Ectodermal cell (in vitro differentiated cells): Measurements from ENCODE around the gene FAM149B1.
"Not testable (repeated sequence)": the region's sequence is repeated elsewhere in the genome, so short reads cannot be mapped to it uniquely, and the experiment has no call there.

Experiments used
- H3K27ac ChIP-seq: 2 replicates; pipeline ENCODE4 v1.7.0; 2013; ENCODE audit warnings: mild to moderate bottlenecking, low read depth, low read length; ENCODE audit not compliant: insufficient read depth, poor library complexity, severe bottlenecking
- H3K27me3 ChIP-seq: 2 replicates; pipeline ENCODE4 v1.7.0; 2013; ENCODE audit warnings: mild to moderate bottlenecking, low read length; ENCODE audit not compliant: insufficient read depth, control insufficient read depth, poor library complexity, severe bottlenecking
- H3K36me3 ChIP-seq: one replicate; pipeline ENCODE4 v1.7.0; 2013; ENCODE audit warnings: low read length; ENCODE audit not compliant: control insufficient read depth, insufficient read depth
- H3K4me1 ChIP-seq: one replicate; pipeline ENCODE4 v1.7.0; 2013; ENCODE audit warnings: low read length; ENCODE audit not compliant: control insufficient read depth, insufficient read depth
- H3K4me3 ChIP-seq: 2 replicates; pipeline ENCODE4 v1.7.0; 2013; ENCODE audit warnings: low read depth, low read length, control low read depth; ENCODE audit not compliant: insufficient read depth
- H3K9me3 ChIP-seq: 2 replicates; pipeline ENCODE4 v1.7.0; 2013; ENCODE audit warnings: mild to moderate bottlenecking, low read length, moderate library complexity; ENCODE audit not compliant: control insufficient read depth
- WGBS, 2 experiments: methylation state at CpG; one replicate each; pipeline ENCODE4 v1.1.7; 2013; ENCODE audit warnings: missing lambda C conversion rate in 2 of 2; 5-methylcytosine and 5-hydroxymethylcytosine counted together

The FAM149B1 gene

DNA sequence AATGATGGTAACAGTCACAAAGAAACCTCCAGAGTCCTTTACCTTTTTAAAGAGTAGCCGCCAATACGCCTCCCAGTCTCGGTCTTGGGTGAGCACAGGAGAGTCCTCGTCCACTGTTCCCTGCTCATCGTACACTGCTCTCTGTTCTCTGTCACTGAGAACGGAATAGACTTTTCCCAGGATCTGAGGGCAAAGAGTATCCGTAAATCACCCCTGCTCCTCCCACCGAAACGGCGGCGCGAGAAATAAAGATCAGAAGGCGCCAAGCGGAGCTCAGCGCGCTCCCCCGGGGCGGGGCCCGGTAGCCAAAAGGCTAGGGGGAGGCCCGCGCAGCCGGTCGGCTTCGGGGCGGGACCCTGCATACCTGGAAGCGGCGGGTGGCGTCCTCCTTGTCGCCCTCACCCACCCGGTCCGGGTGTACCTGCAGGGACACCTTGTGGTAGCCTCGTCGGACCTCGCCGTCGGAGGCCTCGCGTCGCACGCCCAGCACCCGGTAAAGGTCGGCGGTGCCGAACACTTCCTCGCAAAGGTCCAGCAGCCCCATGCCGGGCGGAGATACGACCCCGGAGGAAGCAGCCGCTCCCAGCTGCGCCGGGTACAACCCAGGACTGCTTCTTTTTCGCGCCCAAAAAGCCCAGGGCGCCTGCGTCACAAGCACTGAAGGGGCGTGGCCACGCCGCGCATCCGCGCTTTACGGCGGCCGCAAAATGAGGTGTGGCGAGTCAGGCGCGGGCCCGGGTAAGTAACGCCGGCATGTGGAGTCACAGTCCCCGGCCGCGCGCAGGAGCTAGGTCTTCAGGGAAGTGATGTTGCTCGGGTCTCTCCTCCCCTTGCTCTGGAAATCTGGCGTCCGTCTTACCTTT, 79.0 kb downstream of the FAM149B1 start, which contains the start of gene DNAJC9:
TSS of gene DNAJC9 (minus strand) at position 610 of the 863 bp plus-strand sequence. CDS start at position 544, 66 bp downstream.
- Histone ChIP-seq H3K4me1 (peaks cover 19% of the 10 kb centered on the region), H3K4me3 (peak within 1 kb of the TSS; percentile 95), H3K27ac (peak within 1 kb of the TSS; percentile 96), H3K9me3 (no peaks in the 10 kb centered on the region), H3K36me3 (peaks cover 24% of the 10 kb centered on the region), H3K27me3 (no peaks in the 10 kb centered on the region)
- WGBS, 2 experiments: 0% methylated on average over 78 of the region's 78 CpGs

DNA sequence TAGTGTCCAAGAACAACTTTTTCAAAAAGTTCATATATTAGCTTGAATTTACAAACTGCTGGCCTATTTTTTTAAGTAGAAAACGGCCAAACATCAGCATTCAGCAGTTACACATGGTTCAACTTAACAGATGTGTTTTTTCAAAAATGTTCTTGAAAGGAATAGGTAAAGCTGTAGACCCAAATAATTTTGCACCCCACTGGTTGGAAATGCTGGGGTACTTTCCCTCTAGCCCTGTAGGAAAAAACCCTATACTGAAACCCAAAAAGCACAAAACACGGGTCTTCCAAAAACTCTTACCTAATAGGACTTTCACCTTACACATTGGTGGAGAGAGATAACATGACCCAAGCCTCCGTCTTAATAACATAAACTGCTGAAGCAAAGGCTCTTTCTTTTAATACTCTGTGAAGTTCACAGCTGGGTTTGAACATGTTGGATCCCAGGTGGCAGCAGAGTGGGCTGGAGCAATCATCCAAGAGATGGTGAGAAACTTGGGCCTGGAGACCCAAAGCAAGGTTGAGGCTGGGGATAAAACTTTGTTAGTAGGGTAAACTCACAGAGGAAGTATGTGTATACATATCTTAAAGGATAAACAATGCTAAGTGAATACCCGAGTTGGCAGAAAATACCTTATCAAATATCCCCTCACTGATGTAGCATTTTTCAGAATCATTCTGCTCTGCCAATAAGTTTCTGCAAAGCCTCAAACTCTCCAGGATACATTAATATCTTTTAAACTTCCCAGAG, 79.8 kb downstream of the FAM149B1 start:
- H3K9me3 ChIP-seq: no peaks in the 10 kb centered on the region
- H3K4me3 ChIP-seq: peak overlapping the region; percentile 95
- peaks cover 19% of the 10 kb centered on the region for H3K4me1 ChIP-seq
- peaks cover 18% of the 10 kb centered on the region for H3K36me3 ChIP-seq
- no peak overlapping the region for H3K27ac ChIP-seq
- H3K27me3 ChIP-seq: no peaks in the 10 kb centered on the region
- 65 to 77% methylated on average over 4 of the region's 4 CpGs for whole genome bisulfite sequencing, 2 experiments

DNA sequence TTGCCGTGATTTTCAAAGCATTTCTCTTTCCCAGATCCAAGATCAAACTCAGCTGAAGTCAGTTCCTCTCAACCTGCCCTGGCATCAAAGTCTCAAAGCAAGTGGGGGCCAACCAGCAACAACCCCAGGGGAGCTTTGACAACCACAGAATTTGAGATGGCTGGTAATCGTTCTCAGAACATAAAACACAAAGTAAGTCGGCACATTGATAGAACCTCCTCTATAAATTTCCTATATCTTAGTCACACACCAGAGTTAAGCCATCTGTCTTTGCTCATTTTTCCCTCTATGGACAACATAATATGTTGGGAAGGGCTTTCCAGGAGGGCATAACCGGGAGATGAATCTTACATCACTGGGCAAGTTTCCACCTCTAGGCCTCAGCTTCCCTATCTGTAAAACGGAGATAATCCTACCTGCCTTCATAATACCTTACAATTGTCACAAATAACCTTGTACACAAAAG, 80.4 kb downstream of the FAM149B1 start:
- H3K9me3 ChIP-seq: no peaks in the 10 kb centered on the region
- peaks cover 19% of the 10 kb centered on the region for H3K4me1 ChIP-seq
- H3K27ac ChIP-seq: no peak overlapping the region
- H3K27me3 ChIP-seq: no peaks in the 10 kb centered on the region
- no peak overlapping the region for H3K4me3 ChIP-seq
- H3K36me3 ChIP-seq: peaks cover 18% of the 10 kb centered on the region
- 87 to 94% methylated on average over 5 of the region's 5 CpGs for WGBS, 2 experiments

DNA sequence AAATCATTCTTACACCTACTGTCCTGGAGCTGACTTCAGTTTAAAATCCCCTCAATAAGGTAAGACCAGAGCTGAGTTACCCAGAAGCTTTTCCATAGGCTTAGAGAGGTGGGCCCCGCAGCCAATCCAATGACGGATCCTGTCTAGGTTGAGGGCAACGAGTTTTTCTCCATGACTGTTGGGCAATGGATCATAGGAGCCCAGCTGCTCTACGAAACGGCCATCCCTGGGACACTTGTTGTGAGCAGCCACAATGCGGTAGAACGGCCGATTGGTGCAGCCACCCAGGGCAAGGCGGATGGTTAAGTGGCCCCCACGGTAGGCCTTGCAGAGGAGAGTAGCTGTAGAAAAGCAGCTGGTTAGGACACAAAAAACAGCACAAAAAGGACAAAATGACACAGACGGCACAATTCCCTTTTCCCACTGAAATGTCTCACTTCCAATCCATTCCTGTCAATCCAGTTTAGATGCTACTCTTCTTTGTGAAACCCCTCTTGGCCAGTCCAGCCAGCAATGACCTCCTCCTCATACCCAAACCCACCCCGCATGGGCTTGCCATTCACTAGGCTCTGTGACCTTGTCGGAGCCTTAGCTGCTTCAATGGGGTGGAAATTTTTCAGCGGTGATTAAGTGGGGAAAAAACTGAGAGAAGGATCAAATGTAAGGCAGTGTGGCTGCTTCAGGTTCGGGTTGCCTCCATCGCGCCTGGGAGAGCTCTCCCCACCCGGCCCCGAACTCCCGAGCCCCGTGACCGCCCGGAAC, 83.9 kb downstream of the FAM149B1 start:
- Histone ChIP-seq H3K9me3 (no peaks in the 10 kb centered on the region), H3K4me1 (peaks cover 7% of the 10 kb centered on the region), H3K36me3 (peaks cover 12% of the 10 kb centered on the region), H3K27me3 (no peaks in the 10 kb centered on the region), H3K27ac (peak overlapping the region; percentile 44), H3K4me3 (peak overlapping the region; percentile 57)
- 19 to 20% methylated on average over 23 of the region's 23 CpGs for WGBS, 2 experiments

DNA sequence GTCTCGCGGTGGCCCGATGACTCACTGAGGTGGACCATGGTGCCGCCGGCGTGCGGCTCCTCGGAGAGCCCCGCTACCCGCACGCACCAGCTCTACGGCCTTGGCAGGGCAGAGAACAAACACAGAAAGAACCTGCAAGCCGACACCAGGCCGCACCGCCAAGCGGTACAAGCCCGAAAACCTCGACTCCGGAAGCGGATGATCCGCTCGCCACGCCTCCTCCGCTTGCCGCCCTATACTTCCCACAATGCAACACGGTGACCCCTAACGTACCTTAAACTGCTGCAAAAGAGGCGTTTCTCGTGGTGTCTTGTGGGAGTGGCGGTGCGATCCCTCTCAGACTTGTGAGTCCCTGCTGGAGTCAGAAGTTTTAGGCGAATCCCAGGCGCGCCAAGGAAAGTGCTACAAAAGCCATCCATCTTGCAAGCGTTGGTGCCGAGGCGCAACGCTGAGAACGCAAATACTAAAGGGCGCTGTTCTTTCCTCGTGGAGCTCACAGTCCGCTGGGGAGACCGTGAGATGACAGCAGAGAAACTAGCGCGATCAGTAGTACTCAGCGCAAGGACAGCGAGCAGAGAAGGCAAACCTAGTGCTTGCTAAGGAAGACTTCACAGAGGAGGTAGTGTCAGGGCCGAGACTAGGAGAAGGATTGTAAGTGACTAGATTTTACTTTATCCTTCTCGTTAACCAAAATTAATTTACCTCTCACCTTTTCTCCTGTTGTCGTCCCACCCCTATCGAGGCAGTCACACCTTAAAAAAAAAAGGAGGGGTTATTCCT, 84.7 kb downstream of the FAM149B1 start, which contains the start of gene MRPS16:
TSS of gene MRPS16 (minus strand) at position 200 of the 780 bp plus-strand sequence. CDS start at position 38, 162 bp downstream.
- peak within 1 kb of the TSS; percentile 57 for H3K4me3 ChIP-seq
- peak within 1 kb of the TSS; percentile 88 for H3K27ac ChIP-seq
- no peaks in the 10 kb centered on the region for H3K27me3 ChIP-seq
- 0% methylated on average over 48 to 51 of the region's 51 CpGs for WGBS, 2 experiments
- H3K9me3 ChIP-seq: no peaks in the 10 kb centered on the region
- peaks cover 7% of the 10 kb centered on the region for H3K4me1 ChIP-seq
- H3K36me3 ChIP-seq: peaks cover 12% of the 10 kb centered on the region

DNA sequence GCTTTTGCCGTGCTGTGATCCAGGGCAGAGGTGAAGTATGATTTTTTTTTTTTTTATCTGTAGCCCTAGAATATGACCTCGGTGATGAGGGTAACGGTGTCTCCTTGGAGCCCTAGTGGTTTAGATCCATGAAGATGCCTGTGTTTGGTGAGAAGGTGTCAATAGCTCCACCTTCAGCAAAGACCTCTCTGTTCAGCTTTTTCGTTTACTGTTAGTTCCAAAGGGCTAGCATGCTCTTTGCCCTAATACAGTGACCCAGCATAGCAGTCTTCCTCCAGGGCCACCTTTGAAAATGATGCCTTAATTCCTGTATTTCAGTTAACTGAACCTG, 85.3 kb downstream of the FAM149B1 start:
- Histone ChIP-seq H3K4me1 (peaks cover 7% of the 10 kb centered on the region), H3K4me3 (peak overlapping the region; percentile 57), H3K36me3 (peaks cover 12% of the 10 kb centered on the region), H3K9me3 (no peaks in the 10 kb centered on the region), H3K27ac (peak overlapping the region; percentile 88), H3K27me3 (no peaks in the 10 kb centered on the region)
- WGBS, 2 experiments: 1 to 3% methylated on average over 4 of the region's 4 CpGs

DNA sequence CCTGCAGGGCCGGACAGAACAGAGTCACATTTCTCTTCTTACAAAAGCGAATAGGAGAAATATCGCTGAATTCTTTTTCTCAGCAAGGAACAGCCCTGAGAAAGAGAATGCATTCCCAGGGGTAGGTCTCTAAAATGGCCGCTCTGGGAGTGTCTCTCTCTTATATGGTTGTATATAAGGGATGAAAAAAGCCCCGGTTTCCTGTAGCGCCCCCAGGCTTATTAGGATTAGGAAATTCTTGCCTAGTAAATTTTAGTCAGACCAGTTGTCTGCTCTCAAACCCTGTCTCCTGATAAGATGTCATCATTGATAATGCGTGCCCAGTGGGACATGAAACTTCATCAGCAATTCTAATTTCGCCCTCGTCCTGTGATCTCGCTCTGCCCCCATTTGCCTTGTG, 90.7 kb downstream of the FAM149B1 start:
- not testable (repeated sequence) for H3K27me3 ChIP-seq, H3K9me3 ChIP-seq, H3K4me3 ChIP-seq, H3K27ac ChIP-seq, H3K4me1 ChIP-seq, H3K36me3 ChIP-seq
- 95 to 97% methylated on average over 10 of the region's 10 CpGs for WGBS, 2 experiments

DNA sequence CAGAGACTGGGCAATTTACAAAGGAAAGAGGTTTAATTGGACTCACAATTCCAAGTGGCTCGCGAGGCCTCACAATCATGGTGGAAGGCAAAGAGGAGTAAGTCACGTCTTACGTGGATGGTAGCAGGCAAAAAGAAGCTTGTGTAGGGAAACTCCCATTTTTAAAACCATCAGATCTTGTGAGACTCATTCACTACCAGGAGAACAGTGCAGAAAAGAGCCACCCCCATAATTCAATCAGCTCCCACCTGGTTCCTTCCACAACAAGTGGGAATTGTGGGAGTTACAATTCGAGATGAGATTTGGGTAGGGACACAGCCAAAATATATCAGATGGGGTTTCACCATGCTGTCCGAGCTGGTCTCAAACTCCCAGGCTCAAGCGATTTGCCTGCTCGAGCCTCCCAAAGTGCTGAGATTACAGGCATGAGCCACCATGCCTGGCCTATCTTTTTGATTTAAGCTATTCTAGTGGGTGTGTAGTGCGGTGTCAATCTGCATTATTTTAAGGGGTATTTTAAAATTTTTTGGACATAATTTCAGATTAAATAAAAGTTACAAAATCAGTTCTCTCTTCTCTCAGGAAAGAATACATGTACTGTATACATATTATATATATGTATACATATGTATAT, 93.6 kb downstream of the FAM149B1 start:
- H3K9me3 ChIP-seq: no peaks in the 10 kb centered on the region
- H3K27me3 ChIP-seq: no peaks in the 10 kb centered on the region
- 90 to 94% methylated on average over 8 of the region's 9 CpGs for WGBS, 2 experiments

DNA sequence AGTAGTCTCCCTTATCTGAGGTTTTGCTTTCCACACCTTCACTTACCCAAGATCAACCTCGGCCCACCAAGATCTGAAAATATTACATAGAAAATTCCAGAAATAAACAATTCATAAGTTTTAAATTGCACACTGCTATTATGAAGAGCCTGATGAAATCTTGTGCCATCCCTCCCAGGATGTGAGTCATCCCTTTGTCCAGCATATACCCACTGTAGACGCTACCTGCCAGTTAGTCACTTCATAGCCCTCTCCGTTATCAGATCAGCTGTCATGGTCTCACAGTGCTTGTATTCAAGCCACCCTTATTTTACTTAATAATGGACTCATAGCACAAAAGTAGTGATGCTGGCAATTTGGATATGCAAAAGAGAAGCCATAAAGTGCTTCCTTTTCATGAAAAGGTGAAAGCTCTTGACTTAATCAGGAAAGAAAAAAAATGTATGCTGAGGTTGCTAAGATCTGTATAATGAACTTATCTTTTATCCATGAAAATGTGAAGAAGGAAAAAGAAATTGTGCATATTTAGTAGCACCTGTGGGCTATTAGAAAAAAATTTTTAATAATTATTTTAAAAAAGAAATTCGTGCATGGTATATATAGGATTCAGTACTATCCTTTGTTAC, 94.3 kb downstream of the FAM149B1 start:
- WGBS, 2 experiments: 83% methylated on average over 4 of the region's 4 CpGs
- no peak overlapping the region for H3K27ac ChIP-seq

More for the DNA sequence above, 93.6 kb downstream of the FAM149B1 start:
- H3K4me3 ChIP-seq: no peak overlapping the region
- H3K4me1 ChIP-seq: no peaks in the 10 kb centered on the region
- no peaks in the 10 kb centered on the region for H3K36me3 ChIP-seq
- no peak overlapping the region for H3K27ac ChIP-seq

More for the DNA sequence above, 94.3 kb downstream of the FAM149B1 start:
- H3K9me3 ChIP-seq: no peaks in the 10 kb centered on the region
- no peak overlapping the region for H3K4me3 ChIP-seq
- no peaks in the 10 kb centered on the region for H3K27me3 ChIP-seq
- no peaks in the 10 kb centered on the region for H3K4me1 ChIP-seq
- no peaks in the 10 kb centered on the region for H3K36me3 ChIP-seq
